Glutamatergic neuron (in vitro differentiated cells): ENCODE data around the gene SFRP2. TPM values are rescaled to one million over a fixed set of nuclear protein-coding genes. Genes with fewer than 3 reads are reported as not detected.

Experiments
- DNase-seq: peaks from one replicate; pipeline ENCODE4 v3.0.0; 2022
- H3K27ac Mint-ChIP-seq: one replicate; pipeline ENCODE4 v1.8.0; 2020; ENCODE audit warnings: mild to moderate bottlenecking, mixed read lengths, inconsistent platforms; ENCODE audit not compliant: unreplicated experiment
- H3K27me3 Mint-ChIP-seq: one replicate; pipeline ENCODE4 v1.8.0; 2020; ENCODE audit warnings: mild to moderate bottlenecking, moderate library complexity, mixed read lengths, inconsistent platforms; ENCODE audit not compliant: unreplicated experiment
- H3K36me3 Mint-ChIP-seq: one replicate; pipeline ENCODE4 v1.8.0; 2020; ENCODE audit warnings: mild to moderate bottlenecking, mixed read lengths, inconsistent platforms; ENCODE audit not compliant: unreplicated experiment
- H3K4me1 Mint-ChIP-seq: one replicate; pipeline ENCODE4 v1.8.0; 2020; ENCODE audit warnings: mild to moderate bottlenecking, low read depth, mixed read lengths, inconsistent platforms; ENCODE audit not compliant: unreplicated experiment
- H3K4me3 Mint-ChIP-seq: one replicate; pipeline ENCODE4 v1.8.0; 2020; ENCODE audit warnings: mild to moderate bottlenecking, mixed read lengths, inconsistent platforms; ENCODE audit not compliant: unreplicated experiment
- H3K9me3 Mint-ChIP-seq: one replicate; pipeline ENCODE4 v1.8.0; 2020; ENCODE audit warnings: mild to moderate bottlenecking, moderate library complexity, mixed read lengths, inconsistent platforms; ENCODE audit not compliant: unreplicated experiment
- total RNA-seq: library from RNA; stranded (reverse); fragmentation: NEBNext Ultra II Directional; extraction: Animal tissue kit (Norgen Biotek cat#: 25700); gene quantifications from one replicate; pipeline ENCODE4 v1.2.1, GENCODE V29; 2021; ENCODE audit not compliant: unreplicated experiment
- TF ChIP-seq, protein P1 (sequence below): fragments of 200-600 bp; sonication (generic); IDR thresholded peaks from one replicate; pipeline ENCODE4 v1.5.0; 2021; ENCODE audit not compliant: partially characterized antibody, unreplicated experiment

The SFRP2 gene
- total RNA-seq, 1 donor from 2014 or later, result 0.54 TPM

DNA sequence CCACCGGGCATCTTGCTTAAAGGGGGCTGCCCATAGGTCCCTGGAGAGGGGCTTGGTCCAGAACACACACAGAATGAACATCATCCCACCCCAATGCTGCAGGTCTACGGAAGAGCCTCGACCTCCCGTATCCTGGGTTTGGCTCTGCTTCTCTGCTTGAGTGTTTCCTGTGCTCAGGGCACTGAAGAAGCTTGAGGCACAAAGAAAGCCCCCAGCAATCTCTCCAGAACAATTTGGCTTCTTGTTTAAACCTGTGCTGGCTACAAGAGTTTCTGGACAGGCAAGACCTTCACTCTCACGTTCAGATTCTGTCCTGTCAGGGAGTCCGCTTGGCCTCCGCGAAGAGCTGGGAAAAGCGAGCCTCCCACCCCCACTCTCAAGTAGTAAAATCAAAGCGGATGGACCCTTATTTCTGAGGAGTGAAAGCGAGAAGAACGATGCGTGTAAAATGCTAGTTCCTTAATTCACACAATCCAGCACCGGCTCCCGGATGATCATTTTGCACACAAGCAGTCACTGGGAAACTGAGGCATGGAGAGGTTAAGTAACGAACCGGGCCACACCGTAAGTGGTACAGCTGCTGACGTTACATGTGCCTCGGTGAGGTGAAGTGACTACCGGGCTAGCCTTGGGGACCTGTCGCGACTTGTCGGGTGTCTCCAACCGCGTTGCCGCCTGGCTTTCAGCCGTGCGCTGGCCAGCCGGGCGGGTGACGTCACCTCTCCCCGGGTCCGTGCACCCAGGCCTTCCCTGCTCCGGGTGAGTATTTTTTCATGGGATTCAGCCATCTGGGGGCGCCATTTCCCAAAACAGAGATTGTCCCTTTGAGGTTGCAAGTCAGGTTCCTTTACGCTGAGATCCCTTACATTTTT, 3.1 kb upstream of the SFRP2 start:
- TF ChIP-seq, protein P1, sequence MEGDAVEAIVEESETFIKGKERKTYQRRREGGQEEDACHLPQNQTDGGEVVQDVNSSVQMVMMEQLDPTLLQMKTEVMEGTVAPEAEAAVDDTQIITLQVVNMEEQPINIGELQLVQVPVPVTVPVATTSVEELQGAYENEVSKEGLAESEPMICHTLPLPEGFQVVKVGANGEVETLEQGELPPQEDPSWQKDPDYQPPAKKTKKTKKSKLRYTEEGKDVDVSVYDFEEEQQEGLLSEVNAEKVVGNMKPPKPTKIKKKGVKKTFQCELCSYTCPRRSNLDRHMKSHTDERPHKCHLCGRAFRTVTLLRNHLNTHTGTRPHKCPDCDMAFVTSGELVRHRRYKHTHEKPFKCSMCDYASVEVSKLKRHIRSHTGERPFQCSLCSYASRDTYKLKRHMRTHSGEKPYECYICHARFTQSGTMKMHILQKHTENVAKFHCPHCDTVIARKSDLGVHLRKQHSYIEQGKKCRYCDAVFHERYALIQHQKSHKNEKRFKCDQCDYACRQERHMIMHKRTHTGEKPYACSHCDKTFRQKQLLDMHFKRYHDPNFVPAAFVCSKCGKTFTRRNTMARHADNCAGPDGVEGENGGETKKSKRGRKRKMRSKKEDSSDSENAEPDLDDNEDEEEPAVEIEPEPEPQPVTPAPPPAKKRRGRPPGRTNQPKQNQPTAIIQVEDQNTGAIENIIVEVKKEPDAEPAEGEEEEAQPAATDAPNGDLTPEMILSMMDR, result peak; percentile 74
- H3K4me1 Mint-ChIP-seq, result peaks cover 11% of the 10 kb centered on the region
- peaks cover 13% of the 10 kb centered on the region for H3K9me3 Mint-ChIP-seq
- peak overlapping the region; percentile 86 for H3K4me3 Mint-ChIP-seq
- H3K27ac Mint-ChIP-seq, result no peak overlapping the region
- DNase-seq, result peak; percentile 96
- no peaks in the 10 kb centered on the region for H3K36me3 Mint-ChIP-seq
- peaks cover 26% of the 10 kb centered on the region for H3K27me3 Mint-ChIP-seq

- Mint-ChIP-seq H3K36me3 (no peaks in the 10 kb centered on the region), H3K4me1 (peaks cover 11% of the 10 kb centered on the region), H3K27me3 (peaks cover 23% of the 10 kb centered on the region), H3K4me3 (peak overlapping the region; percentile 86), H3K27ac (no peak overlapping the region), H3K9me3 (peaks cover 13% of the 10 kb centered on the region)
- DNase-seq, result peak; percentile 79
- TF ChIP-seq, protein P1, result no peak
Measured at GRCh38 chr4:153790962-153791551, 2.2 kb upstream of the SFRP2 start.

GRCh38 chr4:153790500-153790865, 1.6 kb upstream of the SFRP2 start:
- H3K27me3 Mint-ChIP-seq, result peaks cover 23% of the 10 kb centered on the region
- no peak for DNase-seq
- TF ChIP-seq, protein P1, result no peak
- no peak overlapping the region for H3K27ac Mint-ChIP-seq
- no peaks in the 10 kb centered on the region for H3K36me3 Mint-ChIP-seq
- peaks cover 11% of the 10 kb centered on the region for H3K4me1 Mint-ChIP-seq
- H3K4me3 Mint-ChIP-seq, result peak overlapping the region; percentile 52
- peaks cover 13% of the 10 kb centered on the region for H3K9me3 Mint-ChIP-seq

GRCh38 chr4:153789741-153790499, 1.0 kb upstream of the SFRP2 start:
- Mint-ChIP-seq H3K27me3 (peaks cover 23% of the 10 kb centered on the region), H3K4me3 (peak overlapping the region; percentile 78), H3K4me1 (peaks cover 11% of the 10 kb centered on the region), H3K9me3 (peaks cover 13% of the 10 kb centered on the region), H3K36me3 (no peaks in the 10 kb centered on the region), H3K27ac (no peak overlapping the region)
- peak; percentile 29 for DNase-seq
- TF ChIP-seq, protein P1, result no peak
